ENCODE results near the gene AMMECR1L.

- TF ChIP-seq CTCF (conservative IDR thresholded peaks at IDR 0.05; ENCODE audit: low read depth, low read length) = no peak
- no peak for TF ChIP-seq EZH2 (IDR thresholded peaks at IDR 0.05; ENCODE audit: borderline replicate concordance, low read depth, low read length, poor library complexity, severe bottlenecking)
Measured at GRCh38 chr2:127891811-127892210, 6.1 kb upstream of the AMMECR1L start.
